Esophagus squamous epithelium (tissue), 5 donors: ENCODE results near the gene ATPAF1. TPM values are rescaled to one million over a fixed set of nuclear protein-coding genes. Genes with fewer than 3 reads are reported as not detected.

Experiments
- DNase-seq: peaks from one replicate; lab custom pipeline; 2025; lab: John Stamatoyannopoulos, UW
- H3K27ac ChIP-seq, 4 donors: fragments of 200-600 bp; sonication (generic); one replicate each; pipeline ENCODE4 v1.5.1; 2016 to 2019; ENCODE audit warnings: mild to moderate bottlenecking in 1 of 4
- H3K27me3 ChIP-seq, 4 donors: fragments of 200-600 bp; sonication (generic); 1 replicate in 3 of 4; 2 replicates in 1 of 4; pipeline versions ENCODE4 v1.5.1 to v1.6.0; 2017 to 2021; ENCODE audit warnings: antibody characterized with exemption in 1 of 4
- H3K36me3 ChIP-seq, 3 donors: fragments of 200-600 bp; sonication (generic); one replicate each; pipeline ENCODE4 v1.5.1; 2016 to 2019
- H3K4me1 ChIP-seq, 3 donors: fragments of 200-600 bp; sonication (generic); one replicate each; pipeline ENCODE4 v1.5.1; 2017 to 2019
- H3K4me3 ChIP-seq, 4 donors: fragments of 200-600 bp; sonication (generic); 1 replicate in 3 of 4; 2 replicates in 1 of 4; pipeline ENCODE4 v1.5.1; 2016 to 2019; ENCODE audit warnings: mild to moderate bottlenecking in 2 of 4, moderate library complexity in 1 of 4
- H3K9me3 ChIP-seq, 3 donors: fragments of 200-600 bp; sonication (generic); one replicate each; pipeline ENCODE4 v1.5.1; 2016 to 2019
- CTCF ChIP-seq, 6 experiments: fragments of 450-650 bp in 4 of 6; fragments of 200-600 bp in 2 of 6; sonication (generic) in 2 of 6; IDR thresholded peaks; one replicate each; pipeline ENCODE4 v1.5.1; 2016 to 2019; ENCODE audit warnings: antibody characterized with exemption in 6 of 6, mild to moderate bottlenecking in 4 of 6, moderate library complexity in 4 of 6
- POLR2A ChIP-seq, 4 donors: fragments of 450-650 bp; IDR thresholded peaks; one replicate each; pipeline ENCODE4 v1.6.1; 2017; ENCODE audit warnings: antibody characterized with exemption in 4 of 4, mild to moderate bottlenecking in 4 of 4, moderate library complexity in 3 of 4
- WGBS, 2 donors: methylation state at CpG; one replicate each; pipeline ENCODE4 v1.1.5; 2018; 5-methylcytosine and 5-hydroxymethylcytosine counted together
- intact Hi-C: fragments of 100-400 bp; cut with DNase I; formaldehyde crosslinking; loops from one replicate; pipeline ENCODE4 v1.15.0; 2022
- total RNA-seq, 4 donors: library from RNA; depleted of rRNA; stranded (reverse); fragments of >200 nt; gene quantifications; one replicate each; pipeline ENCODE4 v1.1.0, GENCODE V29; 2016
- donor health status: DM: yes; HTN: yes; CAD: no.

The ATPAF1 gene
- total RNA-seq, 4 donors from 2014 or later = 25.7 to 39.1 (median 32.8) TPM

- no peak for TF ChIP-seq POLR2A (IDR thresholded peaks at IDR 0.05)
- no peak for TF ChIP-seq CTCF (IDR thresholded peaks at IDR 0.05)
- H3K4me3 ChIP-seq = no peak overlapping the region
- intact Hi-C loops = no loop called here
- H3K27me3 ChIP-seq = no peaks in the 10 kb centered on the region
- no peak for DNase-seq
- H3K9me3 ChIP-seq = no peaks in the 10 kb centered on the region
- H3K27ac ChIP-seq = no peak overlapping the region
- peaks cover 0 to 6% (median 0%) of the 10 kb centered on the region in 3 donors for H3K4me1 ChIP-seq
- 76 to 92% methylated on average over 4 to 7 of the region's 7 CpGs for whole genome bisulfite sequencing, 2 donors
- peaks cover 26 to 97% (median 33%) of the 10 kb centered on the region in 3 donors for H3K36me3 ChIP-seq
Observed at GRCh38 chr1:46587069-46587468, 81.1 kb downstream of the ATPAF1 start.

- no peak for TF ChIP-seq CTCF (IDR thresholded peaks at IDR 0.05)
- TF ChIP-seq POLR2A (IDR thresholded peaks at IDR 0.05) = no peak
- H3K36me3 ChIP-seq = peaks cover 19 to 97% (median 26%) of the 10 kb centered on the region in 3 donors
- WGBS, 2 donors = 88 to 90% methylated on average over 12 of the region's 12 CpGs
- no peak overlapping the region for H3K27ac ChIP-seq
- DNase-seq = no peak
- intact Hi-C loops = no loop called here
- no peaks in the 10 kb centered on the region for H3K27me3 ChIP-seq
- no peak overlapping the region for H3K4me3 ChIP-seq
- no peaks in the 10 kb centered on the region for H3K9me3 ChIP-seq
- H3K4me1 ChIP-seq = peaks cover 0 to 11% (median 2%) of the 10 kb centered on the region in 3 donors
Observed at GRCh38 chr1:46585312-46585938, 82.7 kb downstream of the ATPAF1 start.

GRCh38 chr1:46583494-46583893, 84.7 kb downstream of the ATPAF1 start:
- Histone ChIP-seq H3K4me3 (no peak overlapping the region), H3K9me3 (no peaks in the 10 kb centered on the region), H3K27me3 (no peaks in the 10 kb centered on the region), H3K36me3 (peaks cover 9 to 97% (median 29%) of the 10 kb centered on the region in 3 donors), H3K27ac (no peak overlapping the region), H3K4me1 (peaks cover 0 to 12% (median 2%) of the 10 kb centered on the region in 3 donors)
- no peak for DNase-seq
- intact Hi-C loops = no loop called here
- TF ChIP-seq CTCF (IDR thresholded peaks at IDR 0.05) = no peak
- WGBS, 2 donors = 85 to 93% methylated on average over 5 of the region's 5 CpGs

GRCh38 chr1:46582972-46583371, 85.2 kb downstream of the ATPAF1 start:
- DNase-seq = no peak
- Histone ChIP-seq H3K9me3 (no peaks in the 10 kb centered on the region), H3K4me3 (no peak overlapping the region), H3K4me1 (peaks cover 0 to 12% (median 2%) of the 10 kb centered on the region in 3 donors), H3K36me3 (peaks cover 12 to 100% (median 29%) of the 10 kb centered on the region in 3 donors), H3K27me3 (no peaks in the 10 kb centered on the region), H3K27ac (no peak overlapping the region)
- WGBS, 2 donors = 61 to 66% methylated on average over 5 to 7 of the region's 7 CpGs
- TF ChIP-seq CTCF (IDR thresholded peaks at IDR 0.05) (no peak), POLR2A (IDR thresholded peaks at IDR 0.05) (no peak)
- intact Hi-C loops = no loop called here

Other genes starting within 250 kb of the ATPAF1 start
- not detected for gene DMBX1, start 178.5 kb downstream of the ATPAF1 start, total RNA-seq
- not detected for gene KNCN, start 116.7 kb downstream of the ATPAF1 start, total RNA-seq
- gene MKNK1, start 64.1 kb downstream of the ATPAF1 start, total RNA-seq = 10 to 100 TPM; 18.2 to 33.7 (median 33.6) TPM
- 10 to 100 TPM; 12.0 to 29.3 (median 18.7) TPM for gene MOB3C, start 51.6 kb downstream of the ATPAF1 start, total RNA-seq
- gene TEX38, start 3.5 kb upstream of the ATPAF1 start, total RNA-seq = not detected
- gene EFCAB14, start 50.8 kb upstream of the ATPAF1 start, total RNA-seq = 10 to 100 TPM; 68.7 to 98.8 (median 88.9) TPM
- 100 to 1,000 TPM in 2 of 4 donors, 10 to 100 TPM in 2; 14.0 to 147 (median 109) TPM for gene CYP4B1, start 130.7 kb upstream of the ATPAF1 start, total RNA-seq